ENCODE results near the gene FOXA3.

The FOXA3 gene

GRCh38 chr19:45819769-45820168 is 44.4 kb upstream of the FOXA3 start:
- no peak overlapping the region for H3K4me3 ChIP-seq (ENCODE audit: low read length)
- no peak for TF ChIP-seq CTCF (conservative IDR thresholded peaks at IDR 0.05; ENCODE audit: low read length)
- DNase-seq (ENCODE audit: low read depth), result no peak

- no peak for TF ChIP-seq CTCF (conservative IDR thresholded peaks at IDR 0.05; ENCODE audit: low read length)
- DNase-seq (ENCODE audit: low read depth), result no peak
- no peak overlapping the region for H3K4me3 ChIP-seq (ENCODE audit: low read length)
Measured at GRCh38 chr19:45820413-45821102, 43.6 kb upstream of the FOXA3 start.

- DNase-seq (ENCODE audit: low read depth), result no peak
- no peak overlapping the region for H3K4me3 ChIP-seq (ENCODE audit: low read length)
- TF ChIP-seq CTCF (conservative IDR thresholded peaks at IDR 0.05; ENCODE audit: low read length), result no peak
Measured at GRCh38 chr19:45821103-45821521, 43.0 kb upstream of the FOXA3 start.

- no peak overlapping the region for H3K4me3 ChIP-seq (ENCODE audit: low read length)
- no peak for DNase-seq (ENCODE audit: low read depth)
- TF ChIP-seq CTCF (conservative IDR thresholded peaks at IDR 0.05; ENCODE audit: low read length), result no peak
Measured at GRCh38 chr19:45821570-45821969, 42.6 kb upstream of the FOXA3 start.

GRCh38 chr19:45822716-45823115 is 41.4 kb upstream of the FOXA3 start:
- H3K4me3 ChIP-seq (ENCODE audit: low read length), result no peak overlapping the region
- no peak for DNase-seq (ENCODE audit: low read depth)
- no peak for TF ChIP-seq CTCF (conservative IDR thresholded peaks at IDR 0.05; ENCODE audit: low read length)

- DNase-seq (ENCODE audit: low read depth), result no peak
- no peak for TF ChIP-seq CTCF (conservative IDR thresholded peaks at IDR 0.05; ENCODE audit: low read length)
- no peak overlapping the region for H3K4me3 ChIP-seq (ENCODE audit: low read length)
Measured at GRCh38 chr19:45823182-45823581, 40.9 kb upstream of the FOXA3 start.

- no peak overlapping the region for H3K4me3 ChIP-seq (ENCODE audit: low read length)
- TF ChIP-seq CTCF (conservative IDR thresholded peaks at IDR 0.05; ENCODE audit: low read length), result no peak
- DNase-seq (ENCODE audit: low read depth), result no peak
Measured at GRCh38 chr19:45824041-45824471, 40.1 kb upstream of the FOXA3 start.
